ENCODE measurements around the gene LINC00305. TPM values are rescaled to one million over a fixed set of nuclear protein-coding genes. Genes with fewer than 3 reads are reported as not detected.

The LINC00305 gene
- total RNA-seq, 2 experiments from 2014 or later, result not detected

DNA sequence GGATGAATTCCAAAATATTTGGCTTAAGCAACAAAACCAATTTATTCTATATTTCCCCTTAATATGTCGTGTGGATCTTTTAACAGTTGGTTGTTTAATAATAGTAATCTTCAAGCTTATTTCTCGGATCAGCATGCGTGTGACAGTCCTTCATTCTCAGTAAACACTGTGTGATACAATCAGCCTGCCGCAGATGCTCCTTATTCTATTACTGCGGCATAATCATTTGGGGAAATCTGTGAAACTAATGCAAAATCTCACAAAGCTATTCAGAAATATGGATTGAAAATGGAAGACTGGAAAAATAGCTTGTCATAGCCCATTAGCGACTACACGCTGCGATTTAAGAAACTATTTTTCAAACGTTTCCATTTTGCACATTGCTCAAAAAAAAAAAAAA is 36.9 kb downstream of the LINC00305 start:
- Histone ChIP-seq H3K27ac (ENCODE audit: low read depth, low read length, poor library complexity, severe bottlenecking) (no peak overlapping the region), H3K79me2 (ENCODE audit: insufficient read depth, low read depth, low read length) (no peaks in the 10 kb centered on the region), H2AFZ (ENCODE audit: low read length) (no peak overlapping the region), H3K4me3 (ENCODE audit: low read depth, low read length, poor library complexity, severe bottlenecking) (no peak overlapping the region), H3K9me3 (ENCODE audit: low read length) (no peaks in the 10 kb centered on the region), H4K20me1 (ENCODE audit: insufficient read depth, low read length) (no peaks in the 10 kb centered on the region), H3K4me1 (ENCODE audit: insufficient read depth, low read length, poor library complexity, severe bottlenecking) (no peaks in the 10 kb centered on the region), H3K9me2 (ENCODE audit: insufficient read depth, low read length) (no peaks in the 10 kb centered on the region), H3K36me3 (ENCODE audit: insufficient read depth, low read length) (no peaks in the 10 kb centered on the region), H3K4me2 (ENCODE audit: low read length) (no peak overlapping the region)
- no peak for DNase-seq (ENCODE audit: low spot score)
- intact Hi-C loops (cut with micrococcal nuclease; ENCODE audit: unreplicated experiment), result no loop called here
- BruUV-seq (replicated peaks), result no TSS peak
- ChIA-PET CTCF (ENCODE audit: unreplicated experiment) (no interaction called here), POLR2A (interaction anchor here (1.2 kb wide), 1 partner anchor 12 kb away, joined by 4 read pairs; no protein-coding TSS in a partner anchor)
- TF ChIP-seq CTCF (conservative IDR thresholded peaks at IDR 0.05; ENCODE audit: low read length), result no peak
- TF ChIP-seq EZH2phosphoT487 (IDR thresholded peaks at IDR 0.05; ENCODE audit: borderline replicate concordance, low read depth, low read length), result no peak

- no peaks in the 10 kb centered on the region for H3K9me3 ChIP-seq (ENCODE audit: low read length)
- H3K4me3 ChIP-seq (ENCODE audit: low read depth, low read length, poor library complexity, severe bottlenecking), result no peak overlapping the region
- H2AFZ ChIP-seq (ENCODE audit: low read length), result no peak overlapping the region
- ChIA-PET CTCF (ENCODE audit: unreplicated experiment) (no interaction called here), POLR2A (interaction anchor here (1.2 kb wide), 1 partner anchor 11 kb away, joined by 4 read pairs; no protein-coding TSS in a partner anchor)
- TF ChIP-seq CTCF (conservative IDR thresholded peaks at IDR 0.05; ENCODE audit: low read length) (no peak), EZH2phosphoT487 (IDR thresholded peaks at IDR 0.05; ENCODE audit: borderline replicate concordance, low read depth, low read length) (no peak)
- no peaks in the 10 kb centered on the region for H3K9me2 ChIP-seq (ENCODE audit: insufficient read depth, low read length)
- no peaks in the 10 kb centered on the region for H3K79me2 ChIP-seq (ENCODE audit: insufficient read depth, low read depth, low read length)
- H3K27ac ChIP-seq (ENCODE audit: low read depth, low read length, poor library complexity, severe bottlenecking), result no peak overlapping the region
- no peaks in the 10 kb centered on the region for H3K36me3 ChIP-seq (ENCODE audit: insufficient read depth, low read length)
- intact Hi-C loops (cut with micrococcal nuclease; ENCODE audit: unreplicated experiment), result no loop called here
- no peaks in the 10 kb centered on the region for H4K20me1 ChIP-seq (ENCODE audit: insufficient read depth, low read length)
- DNase-seq (ENCODE audit: low spot score), result no peak
- H3K4me1 ChIP-seq (ENCODE audit: insufficient read depth, low read length, poor library complexity, severe bottlenecking), result no peaks in the 10 kb centered on the region
- no TSS peak for BruUV-seq (replicated peaks)
- no peak overlapping the region for H3K4me2 ChIP-seq (ENCODE audit: low read length)
These were observed 38.0 kb downstream of the LINC00305 start for GRCh38 chr18:64110692-64111480.

DNA sequence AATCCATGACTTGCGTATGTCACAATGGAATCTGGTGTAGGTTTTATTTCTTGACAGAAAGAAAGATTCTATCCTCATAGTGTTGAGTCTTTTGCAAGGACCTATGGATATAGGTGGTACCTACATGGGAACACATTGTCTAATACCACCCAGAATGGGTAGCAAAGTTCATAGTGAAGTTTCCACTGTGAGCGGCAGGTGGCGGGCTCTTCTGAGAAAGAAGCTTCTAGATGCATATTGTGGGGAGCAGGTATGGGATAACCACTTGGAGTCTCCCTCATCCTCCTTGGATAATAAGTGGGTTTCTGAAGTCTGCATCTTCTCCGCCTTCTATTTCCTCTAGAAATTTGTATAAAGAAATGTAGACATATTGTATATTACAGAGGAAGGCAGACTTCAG is 44.9 kb downstream of the LINC00305 start:
- no peak overlapping the region for H3K4me3 ChIP-seq (ENCODE audit: low read depth, low read length, poor library complexity, severe bottlenecking)
- POLR2A ChIA-PET, result no interaction called here
- DNase-seq (ENCODE audit: low spot score), result no peak
- no peaks in the 10 kb centered on the region for H3K9me3 ChIP-seq (ENCODE audit: low read length)
- H3K79me2 ChIP-seq (ENCODE audit: insufficient read depth, low read depth, low read length), result no peaks in the 10 kb centered on the region
- H3K4me2 ChIP-seq (ENCODE audit: low read length), result no peak overlapping the region
- H3K9me2 ChIP-seq (ENCODE audit: insufficient read depth, low read length), result no peaks in the 10 kb centered on the region
- H4K20me1 ChIP-seq (ENCODE audit: insufficient read depth, low read length), result no peaks in the 10 kb centered on the region
- BruUV-seq (replicated peaks), result no TSS peak
- CTCF ChIA-PET (ENCODE audit: unreplicated experiment), result no interaction called here
- H3K4me1 ChIP-seq (ENCODE audit: insufficient read depth, low read length, poor library complexity, severe bottlenecking), result peaks cover 23% of the 10 kb centered on the region
- intact Hi-C loops (cut with micrococcal nuclease; ENCODE audit: unreplicated experiment), result no loop called here
- no peaks in the 10 kb centered on the region for H3K36me3 ChIP-seq (ENCODE audit: insufficient read depth, low read length)
- H2AFZ ChIP-seq (ENCODE audit: low read length), result no peak overlapping the region
- no peak overlapping the region for H3K27ac ChIP-seq (ENCODE audit: low read depth, low read length, poor library complexity, severe bottlenecking)
- TF ChIP-seq EZH2phosphoT487 (IDR thresholded peaks at IDR 0.05; ENCODE audit: borderline replicate concordance, low read depth, low read length) (no peak), CTCF (conservative IDR thresholded peaks at IDR 0.05; ENCODE audit: low read length) (no peak)

All from OCI-LY7 (cell line).